Stimulated activated CD4-positive, alpha-beta T cell treated with anti-CD3 and anti-CD28 coated beads, Interleukin-1b, Interleukin-23, amount 100 ng/mL, for 1 hour (primary cell): ENCODE measurements around the gene CX3CR1.

Experiments
- DNase-seq, 2 donors: peaks; one replicate each; pipeline ENCODE4 v3.0.0-alpha.2; 2020; ENCODE audit warnings: low read depth in 2 of 2

CX3CR1 gene

DNA sequence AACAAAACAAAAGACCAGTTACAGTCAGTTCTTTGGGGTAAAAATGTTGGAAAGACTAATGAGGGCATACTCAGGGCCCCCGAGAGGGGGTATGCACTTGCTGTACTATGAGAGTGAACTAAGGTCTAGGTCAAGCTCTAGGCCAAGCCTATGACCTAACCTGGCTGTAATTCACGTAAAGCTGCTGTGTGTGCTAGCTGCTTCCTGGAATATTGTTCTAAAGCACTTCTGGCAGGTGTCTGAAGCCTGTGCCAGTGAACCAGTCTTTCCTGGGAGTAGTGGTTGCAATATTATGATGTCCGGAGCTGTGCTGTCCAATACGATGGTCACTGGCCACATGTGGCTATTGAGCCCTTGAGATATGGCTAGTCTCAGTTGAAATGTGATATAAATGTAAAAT is 13.1 kb upstream of the CX3CR1 start:
- no peak for DNase-seq

DNA sequence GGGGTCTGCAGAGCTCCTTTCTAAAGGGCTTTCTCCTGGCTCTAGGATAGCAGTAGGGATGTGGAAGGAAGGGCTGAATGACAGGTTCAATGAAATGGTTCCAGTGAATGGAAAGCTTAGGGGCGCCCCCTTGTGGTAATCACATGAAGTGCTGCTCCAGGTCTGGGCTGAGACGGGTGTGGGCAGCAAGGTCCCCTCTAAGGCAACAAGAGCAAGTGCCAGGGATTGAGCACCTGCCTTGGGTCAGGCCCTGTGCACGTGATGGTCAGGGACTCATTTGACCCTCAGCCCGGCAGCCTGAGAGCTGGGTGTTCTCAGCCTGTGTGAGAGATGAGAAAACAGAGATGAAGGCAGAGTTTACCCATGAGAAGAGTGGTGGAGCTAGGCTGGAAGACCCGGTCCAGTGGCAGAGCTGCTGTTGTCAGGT is 12.1 kb upstream of the CX3CR1 start:
- peak; percentile 42 to 57 for DNase-seq

DNA sequence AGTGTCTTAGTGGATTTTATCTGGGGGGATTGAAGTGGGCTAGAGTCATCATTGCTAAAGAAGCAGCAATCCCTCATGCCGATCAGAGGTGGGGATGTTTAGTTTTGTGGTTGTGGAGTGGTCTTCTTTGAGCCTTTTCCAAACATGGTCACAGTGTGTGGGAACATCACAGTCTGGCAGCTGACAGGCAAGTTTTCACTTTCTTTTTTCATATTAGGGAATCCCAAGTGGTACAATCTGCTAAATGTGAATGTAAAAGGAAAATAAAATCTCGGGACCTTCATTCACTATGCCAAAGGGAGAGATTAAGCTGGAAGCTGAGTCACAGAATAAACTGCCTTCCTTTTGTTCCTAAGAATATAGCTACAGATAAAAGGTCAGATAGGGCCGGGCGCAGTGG is 10.4 kb upstream of the CX3CR1 start:
- DNase-seq: no peak

DNA sequence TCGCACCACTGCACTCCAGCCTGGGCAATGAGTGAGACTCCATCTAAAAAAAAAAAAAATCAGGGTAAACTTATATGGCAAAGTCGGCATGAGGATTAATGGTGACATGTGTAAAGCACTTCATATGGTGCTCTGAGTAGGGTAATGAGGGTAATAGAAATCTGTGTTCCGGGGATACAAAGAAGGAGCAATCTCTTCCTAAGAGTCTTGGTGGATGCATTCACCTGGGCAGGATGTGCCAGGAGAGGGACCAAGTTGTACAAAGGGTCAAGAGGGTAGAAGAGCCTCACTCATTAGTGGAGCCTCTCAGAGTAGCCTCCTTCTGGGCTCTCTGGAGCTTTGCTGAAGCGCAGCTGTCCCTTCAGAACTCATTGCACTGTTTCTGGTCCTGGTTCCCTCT is 9.3 kb upstream of the CX3CR1 start:
- DNase-seq: no peak

DNA sequence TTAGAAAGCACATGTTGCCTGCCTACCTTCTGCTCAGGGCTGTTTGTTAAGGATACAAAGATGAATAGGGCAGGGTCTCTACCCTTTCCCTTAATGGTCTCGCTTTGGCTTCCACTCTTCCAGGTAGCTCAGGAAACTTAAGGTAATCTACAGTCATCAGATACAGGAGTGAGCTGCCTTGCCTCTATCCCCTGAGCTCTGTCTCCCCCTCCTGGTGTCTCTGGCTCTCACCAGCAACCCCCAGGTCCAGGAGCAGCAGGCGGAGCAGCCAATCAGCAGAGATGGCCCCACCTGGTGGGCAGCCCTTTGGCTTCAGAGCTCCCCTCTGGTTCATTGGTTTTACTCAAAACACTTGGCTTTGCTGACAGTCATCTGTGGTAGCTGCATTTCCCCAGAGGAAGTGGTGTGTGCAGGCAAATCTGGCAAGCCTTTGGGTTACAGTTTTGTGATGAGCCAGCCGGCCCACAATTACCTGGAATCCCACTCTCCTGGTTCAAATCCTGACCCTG is 8.5 kb upstream of the CX3CR1 start:
- DNase-seq: peak; percentile 58 to 59

DNA sequence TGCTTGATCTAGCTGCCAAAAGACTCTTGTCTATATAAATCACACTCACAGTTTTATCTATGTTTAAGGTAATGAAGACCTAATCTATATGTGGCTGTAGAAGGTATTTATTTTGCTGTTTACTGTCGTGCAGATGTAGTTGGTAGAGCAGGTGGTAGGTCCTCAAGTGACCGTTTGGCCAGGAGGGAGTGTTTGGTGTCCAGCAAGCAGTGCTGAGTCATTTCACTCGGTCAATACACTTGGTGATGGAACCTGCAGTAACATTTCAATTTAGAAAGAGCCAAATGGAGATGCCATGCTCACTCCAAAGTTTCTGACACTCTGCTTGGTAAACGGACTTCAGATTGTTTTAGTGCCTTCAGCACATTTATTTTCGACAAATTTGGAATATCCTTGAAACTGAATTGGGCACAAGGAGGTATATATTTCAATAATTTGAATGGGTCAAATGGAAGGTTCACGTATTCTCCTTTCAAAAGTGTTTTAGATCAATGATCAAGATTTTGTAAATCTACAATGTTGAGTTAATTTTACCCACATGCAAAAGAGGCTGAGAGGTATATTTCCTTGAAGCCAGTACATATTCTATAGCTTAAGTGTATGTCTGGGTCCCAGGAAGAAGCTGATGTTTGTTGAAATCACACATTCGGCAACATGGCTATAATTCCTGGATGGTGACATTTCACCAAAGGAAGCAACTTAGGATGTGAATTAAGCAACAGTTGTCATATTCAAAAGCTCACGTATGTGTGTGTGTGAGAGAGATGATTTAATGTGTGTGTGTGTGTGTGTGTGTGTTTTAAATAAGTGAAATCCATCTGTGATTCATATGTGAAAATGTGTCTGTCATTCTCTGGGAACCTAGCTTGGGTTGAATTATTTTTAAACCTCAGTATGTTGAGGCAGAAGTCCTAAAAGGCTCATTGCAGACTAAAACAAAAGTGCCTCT is 7.7 kb upstream of the CX3CR1 start:
- no peak for DNase-seq

DNA sequence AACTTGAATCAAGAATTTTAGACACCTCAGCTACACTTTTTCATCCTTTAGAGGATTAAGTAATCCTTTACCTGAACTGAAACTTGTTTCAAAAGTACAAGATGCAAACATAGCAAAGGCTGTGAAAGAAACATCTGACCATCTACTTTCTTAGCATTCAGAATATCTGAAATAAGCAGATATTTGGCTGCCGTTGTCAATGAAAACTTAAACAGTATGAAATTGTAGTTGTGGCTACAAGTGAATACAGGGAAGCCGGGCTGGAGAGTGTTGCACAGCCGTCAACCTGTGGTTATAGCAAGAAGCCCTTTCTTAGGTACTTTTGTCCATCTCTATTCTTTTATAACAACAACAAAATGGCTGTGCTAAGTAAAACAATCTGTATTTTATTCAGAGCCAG is 6.9 kb upstream of the CX3CR1 start:
- no peak for DNase-seq

DNA sequence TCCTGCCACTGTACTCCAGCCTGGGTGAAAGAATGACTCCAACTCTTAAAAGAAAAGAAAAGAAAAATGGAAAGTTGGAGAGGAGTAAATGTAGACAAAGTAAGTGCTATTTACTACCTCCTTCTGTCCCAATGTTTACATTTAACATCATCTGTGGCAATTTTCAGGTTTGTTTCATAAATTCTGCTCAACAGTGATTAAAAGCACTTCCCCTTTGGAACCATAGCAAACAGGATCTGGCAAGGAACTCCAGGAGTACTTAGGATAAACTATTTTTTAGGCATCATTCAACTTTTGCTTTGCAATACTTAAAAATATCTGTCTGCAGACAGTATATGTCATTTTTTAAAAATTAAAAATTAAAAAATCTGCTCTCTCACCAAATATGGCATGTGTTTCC is 5.5 kb upstream of the CX3CR1 start:
- DNase-seq: no peak

DNA sequence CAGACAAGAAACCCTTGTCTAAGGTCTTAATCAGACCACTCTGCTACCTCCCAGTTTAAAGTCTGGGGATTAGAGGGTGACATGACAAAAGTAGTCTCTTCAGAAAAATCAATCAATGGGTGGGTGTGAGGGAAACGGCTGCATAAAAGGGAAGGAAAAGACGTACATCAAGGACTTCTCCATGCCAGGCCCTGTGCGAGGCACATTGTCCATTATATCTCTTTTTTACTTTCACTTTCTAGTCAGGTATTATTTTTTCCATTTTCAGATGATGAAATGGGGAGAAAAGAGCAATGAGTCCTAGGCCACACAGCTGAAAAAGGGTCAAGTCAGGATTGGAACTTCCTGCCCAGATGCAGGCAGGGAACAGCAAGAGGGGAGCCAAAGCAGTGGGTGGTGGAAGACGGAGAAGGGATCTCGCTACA is 4.6 kb upstream of the CX3CR1 start:
- no peak for DNase-seq

DNA sequence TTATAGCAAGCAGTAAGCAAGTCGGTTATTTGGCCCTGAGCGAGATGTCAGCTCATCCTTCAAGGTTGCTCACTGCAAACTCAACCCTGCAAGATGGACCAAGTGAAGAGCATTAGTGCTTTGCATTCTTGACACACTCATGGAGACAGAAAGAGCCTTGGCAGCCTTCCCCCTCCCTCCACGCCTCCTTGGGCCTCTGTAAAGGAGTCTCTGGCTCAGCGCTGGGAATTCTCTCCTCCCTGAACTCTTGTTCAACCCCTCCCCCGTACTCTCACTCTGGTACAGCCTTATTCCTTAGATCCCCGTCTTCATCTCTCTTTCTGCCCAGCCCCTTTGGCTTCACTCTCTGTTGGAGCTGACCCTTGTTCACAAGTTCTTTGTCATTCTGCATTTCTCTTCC is 2.2 kb upstream of the CX3CR1 start:
- DNase-seq: no peak

DNA sequence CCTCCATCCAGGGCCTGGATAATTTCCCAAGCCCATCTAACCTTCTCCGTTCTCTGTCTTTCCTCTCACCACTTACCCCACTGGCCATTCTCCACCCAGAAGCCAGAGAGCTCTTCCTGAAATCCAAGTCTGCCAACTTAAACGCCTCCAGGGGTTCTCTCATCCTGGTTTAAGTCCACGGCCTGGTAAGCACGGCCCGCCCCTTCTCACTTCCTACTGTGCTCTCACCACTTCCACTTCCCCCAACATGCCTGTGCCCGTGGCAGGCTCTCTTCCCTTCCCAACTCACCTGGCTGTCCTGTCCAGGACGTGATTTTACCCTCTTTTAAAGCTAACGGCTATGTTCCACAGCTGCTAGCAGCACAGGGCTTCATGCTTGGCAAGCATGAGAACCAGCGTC is 1.7 kb upstream of the CX3CR1 start:
- DNase-seq: no peak

DNA sequence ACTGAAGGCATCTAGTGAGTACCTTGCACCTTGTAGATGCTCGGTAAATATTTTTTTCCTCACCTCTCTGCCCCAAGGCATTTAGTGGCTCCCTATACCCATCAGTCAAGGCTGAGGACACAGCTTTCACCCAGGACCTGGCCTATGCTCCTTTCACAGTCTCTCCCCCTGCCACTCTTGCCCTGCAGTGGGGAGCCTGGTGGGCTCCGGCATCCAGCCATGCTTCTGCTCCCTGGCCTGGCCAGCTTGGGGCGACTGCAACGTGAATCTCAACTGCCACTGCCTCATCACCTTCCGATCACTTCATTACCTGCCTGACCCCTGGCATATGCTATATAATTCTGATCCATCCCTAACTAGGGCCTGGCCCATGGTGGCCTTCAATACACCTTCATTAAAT is 735 bp upstream of the CX3CR1 start:
- no peak for DNase-seq

DNA sequence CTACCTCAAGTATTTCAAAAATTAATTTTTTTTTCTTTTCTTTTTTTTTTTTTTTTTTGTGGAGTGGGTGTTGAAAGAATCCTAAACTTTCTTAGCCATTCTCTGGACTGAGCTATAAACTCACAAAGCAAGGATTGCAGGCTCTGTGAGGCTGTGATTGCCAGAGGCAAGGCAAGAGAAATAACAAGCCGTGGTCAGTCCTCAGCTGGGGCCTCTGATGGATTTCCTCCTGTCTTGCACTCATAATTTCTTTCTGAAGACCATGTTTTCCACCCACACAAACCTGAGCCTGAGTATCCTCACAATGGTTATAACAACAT is 1.3 kb downstream of the CX3CR1 start:
- no peak for DNase-seq

DNA sequence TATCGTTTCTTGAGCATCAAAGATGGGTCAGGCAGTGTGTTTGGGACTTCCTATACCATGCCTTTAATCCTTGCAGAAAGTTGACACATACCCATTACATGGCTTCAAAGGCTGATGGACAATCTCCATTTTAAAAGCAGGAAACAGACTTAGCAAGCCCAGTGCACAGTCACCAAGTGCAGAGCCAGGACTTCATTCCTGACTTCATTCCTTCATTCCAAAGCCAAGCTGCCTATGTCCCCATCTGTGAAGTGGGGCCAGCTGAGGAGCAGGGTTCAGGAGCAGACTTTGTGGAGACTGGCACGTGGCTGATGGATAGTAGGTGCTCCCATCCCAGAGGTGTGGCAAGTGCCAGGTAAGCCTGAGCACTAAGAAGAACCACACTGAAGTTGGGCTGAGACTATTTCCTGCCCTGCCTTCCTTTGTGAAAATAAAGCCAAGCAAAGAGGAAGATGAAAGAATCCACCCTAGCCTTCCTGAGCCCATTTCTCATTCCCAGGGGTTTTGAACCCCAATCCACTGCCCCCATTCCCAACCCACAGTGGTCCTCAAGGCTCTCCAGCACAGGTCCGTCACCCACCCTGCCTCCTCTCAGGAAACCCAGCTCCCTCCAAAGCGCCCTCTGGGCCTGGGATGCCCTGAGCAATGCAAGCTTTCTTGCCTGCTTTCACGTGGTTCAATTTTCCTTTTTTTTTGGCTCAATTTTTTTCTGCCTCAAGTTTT is 1.8 kb downstream of the CX3CR1 start:
- DNase-seq: no peak

DNA sequence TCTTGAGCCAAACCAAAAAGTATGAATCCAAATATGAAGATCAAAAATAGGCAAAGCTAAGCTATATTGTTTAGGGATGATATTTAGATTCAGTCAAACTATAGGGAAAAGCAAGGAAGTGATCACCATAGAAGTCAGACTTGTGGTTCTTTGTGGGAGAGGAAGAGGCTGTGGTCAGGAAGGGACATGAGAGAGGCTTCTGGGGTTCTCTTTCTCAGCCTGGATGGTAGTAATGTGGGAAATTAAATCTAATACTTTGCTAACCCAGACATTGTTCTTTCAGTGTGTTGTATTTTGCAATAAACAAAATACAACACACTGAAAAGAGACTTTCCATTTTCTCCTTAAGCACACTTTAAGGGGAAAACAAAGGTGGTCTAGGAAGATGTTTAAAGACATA is 3.1 kb downstream of the CX3CR1 start:
- no peak for DNase-seq

DNA sequence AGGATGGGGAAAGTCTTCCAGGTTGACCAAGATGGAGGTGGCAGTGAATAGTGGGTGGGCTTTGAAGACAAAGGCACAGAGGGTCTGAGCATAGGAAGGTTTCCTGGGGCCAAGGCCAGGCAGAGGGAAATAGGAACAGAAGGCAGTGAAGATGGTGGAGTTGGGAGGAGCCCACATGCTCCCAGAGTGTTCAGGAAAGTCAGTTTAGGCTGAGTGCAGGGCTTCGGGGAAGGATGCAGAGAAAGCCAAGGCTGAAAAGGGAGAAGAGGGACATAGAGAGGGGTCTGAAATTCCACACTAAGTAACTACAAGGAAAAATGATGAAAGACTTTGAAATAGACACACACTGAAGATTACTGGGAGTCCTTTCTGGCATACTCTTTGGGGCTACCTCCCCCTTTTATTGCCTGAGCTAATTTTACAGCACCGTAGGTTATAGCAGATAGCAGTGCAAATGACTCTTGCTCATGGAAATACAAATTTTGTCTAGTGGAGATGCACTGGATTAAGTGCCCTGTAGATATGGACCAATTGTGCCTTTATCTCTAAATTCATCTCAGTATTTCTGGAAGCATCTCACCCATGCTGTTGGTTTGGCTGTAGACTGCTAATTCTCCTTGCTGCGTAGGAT is 3.8 kb downstream of the CX3CR1 start:
- no peak for DNase-seq

DNA sequence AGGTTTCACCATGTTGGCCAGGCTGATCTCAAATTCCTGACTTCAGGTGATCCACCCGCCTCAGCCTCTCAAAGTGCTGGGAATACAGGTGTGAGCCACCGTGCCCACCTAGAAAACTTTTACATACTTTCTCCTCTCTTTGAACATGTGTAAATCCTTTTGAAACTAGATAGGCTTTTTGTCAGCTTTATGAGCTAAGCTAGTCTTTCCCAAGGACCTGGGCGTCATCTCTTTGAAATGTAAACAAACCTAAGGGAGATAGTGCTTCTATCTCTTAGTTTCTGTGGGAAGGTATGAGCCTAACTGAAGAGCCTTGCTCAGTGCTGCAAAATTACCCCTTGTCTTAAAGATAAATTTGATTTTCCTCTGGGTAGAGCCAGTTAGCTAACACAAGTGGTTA is 4.8 kb downstream of the CX3CR1 start:
- no peak for DNase-seq

DNA sequence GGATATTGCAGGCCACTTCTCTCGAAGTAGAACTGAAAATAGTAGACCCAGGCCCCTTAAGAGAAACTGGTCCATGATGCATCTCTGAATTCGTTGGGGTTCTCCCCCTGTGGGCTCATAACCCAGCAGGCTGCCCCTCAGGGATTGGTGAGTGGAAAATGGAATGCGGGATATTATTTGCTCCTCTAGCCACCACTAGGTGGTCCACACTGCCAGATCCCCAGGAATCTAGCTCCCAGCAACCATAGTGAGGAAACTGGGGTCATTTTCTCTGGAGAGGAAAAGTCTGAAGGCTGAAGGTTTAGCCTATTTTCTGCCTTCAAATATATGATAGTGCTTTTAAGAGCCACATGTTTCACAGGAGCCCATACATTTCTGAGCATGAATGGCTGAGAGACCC is 6.7 kb downstream of the CX3CR1 start:
- no peak for DNase-seq

DNA sequence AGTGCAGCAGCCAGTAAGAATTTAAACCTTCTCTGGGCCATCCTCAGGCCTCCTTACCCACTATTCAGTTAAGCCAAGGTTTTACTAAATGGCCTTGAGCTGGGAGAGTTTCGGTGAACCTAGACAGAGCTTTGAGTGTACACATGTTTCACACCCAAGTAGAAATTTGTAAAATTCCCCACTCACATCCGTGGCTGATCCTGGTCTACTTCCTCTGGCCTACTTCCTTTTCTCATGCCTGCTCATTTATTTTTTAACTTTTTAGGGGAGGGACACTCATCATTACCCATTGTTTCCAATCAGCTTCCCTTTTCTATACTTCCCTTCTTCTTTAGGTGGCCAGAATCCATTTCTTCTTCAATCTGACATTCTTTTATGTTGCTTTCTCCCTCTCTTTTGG is 7.6 kb downstream of the CX3CR1 start:
- no peak for DNase-seq

DNA sequence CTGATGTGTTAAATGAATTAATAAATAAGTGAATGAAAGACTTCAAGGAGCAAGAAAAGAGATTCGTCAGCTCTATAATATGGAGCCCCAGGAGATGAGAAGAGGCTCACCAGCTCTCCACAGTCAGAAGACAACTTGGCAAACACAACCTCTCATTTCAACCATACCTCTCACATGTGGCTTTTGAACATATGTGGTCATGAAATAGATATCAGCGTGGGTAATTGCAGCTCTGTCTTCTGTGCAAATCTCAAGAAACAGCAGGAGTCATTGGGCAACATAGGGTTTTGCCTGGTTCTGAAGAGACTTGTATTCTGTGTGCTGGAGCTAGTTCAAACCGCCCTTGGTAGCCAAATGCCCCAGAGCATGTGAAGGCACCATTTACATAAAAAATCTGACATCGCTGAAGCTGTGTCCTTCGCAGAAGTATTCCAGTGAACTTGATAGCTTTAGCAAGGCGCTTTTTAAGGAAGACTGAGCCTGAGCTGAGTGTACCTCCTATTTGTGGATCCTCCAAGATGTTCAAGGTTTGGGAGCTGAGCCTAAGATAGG is 8.4 kb downstream of the CX3CR1 start:
- no peak for DNase-seq

DNA sequence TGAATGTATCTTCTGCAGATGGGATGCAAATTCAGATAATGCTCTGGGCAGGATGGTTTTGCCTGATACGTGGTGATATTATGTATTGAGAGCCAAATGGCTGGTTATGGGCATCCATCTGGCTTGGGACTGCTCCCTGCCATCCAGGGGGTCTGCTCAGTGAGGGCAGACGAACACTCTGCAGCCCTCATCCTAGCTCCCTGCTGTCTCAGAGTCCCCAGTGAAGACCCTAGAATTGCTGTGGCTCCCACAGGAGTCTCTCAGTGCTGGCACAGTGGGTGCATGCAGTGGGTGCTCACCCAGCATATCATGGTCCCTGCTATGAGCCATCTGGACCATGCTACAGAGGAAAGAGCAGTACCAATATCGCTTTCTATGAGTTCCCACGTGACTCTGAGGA is 10.3 kb downstream of the CX3CR1 start:
- no peak for DNase-seq

DNA sequence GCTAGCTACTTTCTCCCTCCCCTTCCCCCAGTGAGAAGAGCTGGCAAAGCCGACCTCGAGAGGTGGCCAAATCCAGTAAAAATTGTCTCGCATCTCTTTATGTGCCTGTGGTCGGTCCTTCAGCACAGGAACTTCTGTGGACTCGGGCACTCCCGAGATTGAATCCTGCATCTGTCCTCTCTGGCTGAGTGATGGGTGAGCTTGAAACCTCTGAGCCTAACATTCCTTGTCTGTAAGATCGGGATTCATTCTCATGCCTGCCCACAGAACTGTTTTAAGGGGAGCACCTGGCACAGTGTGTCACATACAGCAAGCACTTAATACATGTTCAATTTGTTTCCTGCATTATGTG is 11.3 kb downstream of the CX3CR1 start:
- no peak for DNase-seq
